GM18867 (cell line): ENCODE data around the gene ELL.

Source experiments
- ATAC-seq: cut with Tn5 transposase; IDR thresholded peaks from one replicate; pipeline ENCODE4 v1.9.1; 2021; ENCODE audit warnings: mild to moderate bottlenecking, moderate library complexity; ENCODE audit not compliant: unreplicated experiment

Gene ELL

DNA sequence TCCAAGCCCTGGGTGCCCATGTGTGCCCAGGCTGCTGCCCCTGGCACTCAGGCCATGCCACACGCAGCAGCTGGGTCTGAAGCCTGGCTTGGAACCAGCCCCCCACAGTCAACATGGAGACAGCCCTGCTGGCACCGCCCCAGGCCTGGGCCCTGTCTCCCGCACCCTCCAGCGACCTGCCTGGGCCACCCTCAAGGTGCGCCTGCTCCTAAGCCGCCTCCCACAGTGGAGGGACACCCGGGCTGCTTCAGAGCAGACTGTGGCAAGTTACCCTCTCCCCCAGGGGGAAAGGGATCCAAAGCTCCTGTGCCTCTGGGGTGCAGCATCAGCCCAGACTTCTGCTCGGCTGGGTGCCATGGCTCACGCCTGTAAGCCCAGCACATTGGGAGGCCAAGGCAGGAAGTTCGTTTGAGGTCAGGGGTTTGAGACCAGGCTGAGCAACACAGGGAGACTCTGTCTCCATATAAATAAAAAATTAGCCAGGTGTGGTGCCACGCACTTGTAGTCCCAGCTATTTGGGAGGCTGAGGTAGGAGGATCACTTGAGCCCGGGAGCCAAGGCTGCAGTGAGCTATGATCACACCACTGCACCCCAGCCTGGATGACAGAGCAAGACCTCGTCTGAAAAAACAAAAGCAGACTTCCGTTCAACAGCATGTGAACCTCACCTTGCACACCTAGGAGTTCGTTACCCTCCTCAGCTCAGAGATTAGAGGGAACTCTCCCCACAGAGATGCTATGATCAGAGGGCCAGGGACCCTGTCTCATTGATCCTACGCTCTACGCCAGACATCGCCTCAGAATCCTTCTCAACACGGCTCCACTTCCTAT, 15.6 kb downstream of the ELL start:
- ATAC-seq = no peak

DNA sequence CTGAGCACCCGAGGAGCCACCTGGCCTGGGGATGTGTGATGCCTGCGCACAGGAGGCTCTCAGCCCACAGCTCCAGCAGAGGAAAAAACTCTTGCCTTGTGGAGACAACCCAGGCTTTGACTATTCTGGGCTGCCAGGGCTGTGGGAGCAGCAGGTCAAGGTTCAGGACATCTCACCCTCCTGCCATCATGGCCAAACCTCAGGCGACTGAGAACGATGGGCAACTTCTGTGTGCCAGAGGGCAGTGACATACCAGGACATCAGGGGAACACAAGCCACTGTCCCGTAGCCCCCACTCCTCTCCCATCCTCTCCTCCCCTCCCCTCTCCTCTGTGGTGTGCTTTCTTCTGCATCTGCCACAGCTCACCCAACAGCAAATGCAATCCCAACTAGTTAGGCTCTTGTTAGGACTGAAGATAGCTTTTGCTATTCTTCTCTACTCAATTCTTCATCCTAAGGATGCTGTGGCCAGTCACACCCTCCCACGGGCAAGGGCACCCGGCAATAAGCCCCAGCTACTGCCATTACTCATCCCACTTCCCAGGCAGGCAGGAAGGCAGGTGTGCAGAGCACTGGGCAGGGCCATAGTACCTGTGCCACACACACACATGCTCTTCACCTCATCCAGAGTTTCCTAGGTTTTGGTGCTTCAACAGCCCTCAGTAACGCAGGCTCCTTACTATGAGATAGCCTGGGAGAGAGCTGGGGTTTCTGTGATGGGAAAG, 16.8 kb downstream of the ELL start:
- ATAC-seq = no peak

GRCh38 chr19:18503971-18504885, 17.6 kb downstream of the ELL start:
- ATAC-seq = no peak

- no peak for ATAC-seq
These were observed 18.4 kb downstream of the ELL start for GRCh38 chr19:18503337-18503970.

DNA sequence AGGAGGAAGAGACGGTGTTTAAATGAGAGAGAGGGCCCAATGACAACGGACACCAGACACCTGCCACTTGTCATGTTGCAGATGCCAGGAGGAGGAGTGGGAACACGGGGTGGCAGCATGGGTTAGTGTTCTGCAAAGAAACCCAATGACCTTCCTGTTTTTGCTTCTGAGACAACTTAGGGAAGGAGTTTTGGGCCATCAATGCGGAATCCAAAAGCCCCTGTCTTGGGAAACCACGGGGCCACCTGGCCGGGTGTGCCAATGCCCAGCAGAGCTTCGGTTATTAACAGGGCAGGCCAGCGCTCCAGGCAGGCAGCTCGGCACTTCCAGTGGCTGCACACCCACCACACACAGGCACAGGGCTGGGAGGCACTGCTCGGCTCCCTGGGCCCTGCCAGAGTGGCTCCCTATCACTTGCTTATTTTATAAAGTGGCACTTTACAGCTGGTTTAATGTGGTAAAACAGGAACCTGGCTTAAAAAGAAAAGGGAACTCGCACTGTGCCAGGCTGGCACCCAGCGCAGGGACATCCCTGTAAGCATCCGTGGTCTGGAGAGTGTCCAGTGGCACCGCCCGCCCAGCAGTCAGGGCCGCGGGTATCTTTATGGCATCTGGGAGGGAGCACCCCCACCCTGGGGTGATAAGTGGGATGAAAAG, 19.1 kb downstream of the ELL start:
- ATAC-seq = no peak

DNA sequence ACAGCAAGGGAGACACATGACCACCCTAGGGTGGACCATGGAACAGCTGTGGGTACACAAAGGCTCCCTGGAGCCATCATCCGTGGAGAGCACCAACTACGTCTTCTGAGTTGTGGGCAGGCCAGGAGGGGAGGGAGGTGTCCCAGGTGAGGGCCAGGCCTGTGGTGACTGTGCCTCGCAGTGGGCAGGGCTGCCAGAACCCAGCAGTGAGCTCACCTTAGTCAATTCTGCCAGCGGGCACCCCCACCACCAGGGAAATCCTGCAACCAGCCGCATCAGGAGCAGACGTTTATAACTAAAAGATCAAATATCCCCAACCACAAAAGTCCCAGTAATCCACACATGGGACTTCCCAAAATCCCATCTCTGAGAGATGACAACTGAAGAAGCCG, 19.6 kb downstream of the ELL start:
- ATAC-seq = no peak

DNA sequence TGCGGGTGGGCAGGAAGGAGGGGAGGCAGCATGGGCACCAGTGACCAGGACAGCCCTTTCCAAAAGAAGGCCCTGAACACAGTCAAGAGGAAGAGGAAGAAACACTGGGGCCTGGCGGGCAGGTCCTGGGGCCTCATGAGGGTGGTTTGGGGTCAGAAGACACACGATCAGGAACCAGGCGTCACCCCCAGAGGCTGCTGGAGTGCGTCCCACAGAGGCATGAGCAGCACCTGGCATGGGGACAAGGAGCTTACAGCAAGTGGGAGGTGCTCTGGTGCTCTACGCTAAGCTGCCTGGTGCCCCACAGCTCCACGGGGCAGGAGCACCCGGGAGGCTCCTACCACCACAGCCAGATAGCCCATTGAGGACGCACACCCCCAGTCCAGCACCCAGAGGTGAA, 20.0 kb downstream of the ELL start:
- no peak for ATAC-seq

GRCh38 chr19:18501351-18501750, 20.5 kb downstream of the ELL start:
- no peak for ATAC-seq

GRCh38 chr19:18500799-18501198, 21.1 kb downstream of the ELL start:
- no peak for ATAC-seq

DNA sequence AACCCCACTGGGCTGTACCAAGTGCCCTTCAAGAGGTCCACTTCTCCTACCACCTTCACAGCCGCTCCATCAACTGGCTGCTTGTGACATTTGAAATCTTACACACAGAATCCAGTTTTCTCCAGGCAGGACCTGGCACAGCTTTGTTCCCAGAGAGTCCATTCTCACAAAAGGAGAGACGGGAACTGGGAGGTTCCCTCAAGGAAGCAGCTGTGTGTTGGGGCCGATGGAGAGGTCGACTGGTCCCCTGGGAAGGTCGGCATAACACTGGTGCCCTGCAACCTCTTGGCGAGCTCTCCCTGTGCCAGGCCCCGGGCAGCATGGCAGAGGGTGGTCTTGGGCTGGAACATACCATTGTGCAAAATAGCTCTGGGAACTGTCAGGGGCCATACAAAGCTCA, 21.5 kb downstream of the ELL start:
- ATAC-seq = no peak

- no peak for ATAC-seq
These were observed 22.7 kb downstream of the ELL start for GRCh38 chr19:18499055-18499775.

GRCh38 chr19:18496980-18497256, 25.0 kb downstream of the ELL start:
- no peak for ATAC-seq

- no peak for ATAC-seq
These were observed 25.5 kb downstream of the ELL start for GRCh38 chr19:18496167-18496979.

DNA sequence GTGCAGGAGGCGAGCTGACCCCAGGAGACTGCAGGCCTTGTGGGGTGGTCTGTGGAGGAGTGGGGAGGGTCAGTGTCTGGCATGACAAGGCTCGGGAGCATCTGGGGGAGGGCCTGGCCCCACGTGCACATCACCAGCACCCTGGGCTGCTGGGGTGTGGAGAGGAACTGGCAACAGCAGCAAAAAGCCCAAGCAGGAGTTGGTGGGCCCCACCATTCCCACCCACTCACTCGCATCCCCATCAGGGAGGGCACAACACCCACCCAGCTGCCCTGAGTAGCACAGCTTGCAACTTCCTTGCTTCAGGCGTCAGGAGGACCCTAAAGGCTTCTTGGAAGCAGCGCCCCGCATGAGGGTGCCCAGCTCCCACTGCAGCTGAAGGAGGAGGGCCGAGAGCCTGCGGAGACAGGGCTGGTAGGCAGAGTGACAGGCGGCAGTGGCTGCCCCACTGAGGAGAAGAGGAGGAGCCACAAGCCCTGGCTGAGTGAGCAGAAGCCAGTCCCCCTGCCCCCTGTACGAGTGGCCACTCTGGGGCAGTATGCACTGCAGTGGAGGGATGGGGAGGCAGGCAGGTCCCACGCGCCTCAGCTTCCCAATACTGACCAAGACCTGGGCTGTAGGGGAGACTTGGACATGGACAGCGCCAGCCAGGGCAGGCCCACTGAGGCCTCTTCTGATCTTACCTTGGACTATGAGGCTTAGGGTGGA, 26.5 kb downstream of the ELL start:
- ATAC-seq = no peak

DNA sequence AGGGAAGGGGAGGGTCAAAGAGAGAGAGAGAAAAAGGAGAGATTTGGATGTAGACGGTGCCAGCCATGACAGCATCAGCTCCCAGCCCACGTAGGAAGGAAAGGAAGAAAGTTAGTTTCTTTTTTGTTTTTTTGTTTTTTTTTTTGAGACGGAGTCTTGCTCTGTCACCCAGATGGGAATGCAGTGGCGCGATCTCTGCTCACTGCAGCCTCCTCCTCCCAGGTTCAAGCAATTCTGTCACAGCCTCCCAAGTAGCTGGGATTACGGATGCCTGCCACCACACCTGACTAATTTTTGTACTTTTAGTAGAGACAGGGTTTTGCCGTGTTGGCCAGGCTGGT, 27.6 kb downstream of the ELL start:
- no peak for ATAC-seq

DNA sequence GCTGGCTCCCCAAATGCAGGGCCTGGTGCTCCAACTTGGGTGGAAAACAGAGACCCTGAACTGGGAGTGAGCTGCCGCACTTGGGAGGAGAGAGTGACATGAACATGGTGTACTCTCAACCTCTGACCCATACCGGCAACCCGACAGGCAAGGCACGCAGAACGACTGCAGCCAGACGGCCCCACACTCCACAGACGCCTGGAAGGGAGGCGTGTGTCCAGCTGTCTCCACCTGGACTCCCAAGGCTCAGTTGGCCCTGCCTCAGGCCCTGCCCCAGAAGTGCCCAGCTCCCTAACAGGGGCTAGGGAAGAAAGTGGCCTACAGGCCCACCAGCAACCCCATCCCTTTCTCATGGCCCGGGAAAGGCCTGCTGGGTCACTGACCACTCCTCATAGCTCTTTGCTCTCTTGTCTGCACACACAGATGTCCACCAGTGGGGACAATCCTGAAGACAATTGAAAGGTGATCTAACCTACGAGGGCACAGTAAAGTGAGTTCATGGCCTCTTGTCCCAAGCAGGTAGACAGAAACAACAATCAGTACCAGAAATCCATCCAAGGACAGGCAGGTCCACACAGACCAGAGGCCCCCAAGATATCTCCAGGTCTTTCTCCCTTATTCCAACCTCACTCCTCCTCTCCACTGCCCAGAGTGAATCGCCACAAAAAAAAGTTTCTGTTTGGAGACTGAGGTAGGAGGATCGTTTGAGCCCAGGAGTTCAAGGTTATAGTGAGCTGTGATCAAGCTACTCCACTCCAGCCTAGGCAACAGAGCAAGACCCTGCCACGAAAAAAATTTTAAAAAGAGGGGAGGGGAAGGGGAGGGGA, 28.2 kb downstream of the ELL start:
- no peak for ATAC-seq

DNA sequence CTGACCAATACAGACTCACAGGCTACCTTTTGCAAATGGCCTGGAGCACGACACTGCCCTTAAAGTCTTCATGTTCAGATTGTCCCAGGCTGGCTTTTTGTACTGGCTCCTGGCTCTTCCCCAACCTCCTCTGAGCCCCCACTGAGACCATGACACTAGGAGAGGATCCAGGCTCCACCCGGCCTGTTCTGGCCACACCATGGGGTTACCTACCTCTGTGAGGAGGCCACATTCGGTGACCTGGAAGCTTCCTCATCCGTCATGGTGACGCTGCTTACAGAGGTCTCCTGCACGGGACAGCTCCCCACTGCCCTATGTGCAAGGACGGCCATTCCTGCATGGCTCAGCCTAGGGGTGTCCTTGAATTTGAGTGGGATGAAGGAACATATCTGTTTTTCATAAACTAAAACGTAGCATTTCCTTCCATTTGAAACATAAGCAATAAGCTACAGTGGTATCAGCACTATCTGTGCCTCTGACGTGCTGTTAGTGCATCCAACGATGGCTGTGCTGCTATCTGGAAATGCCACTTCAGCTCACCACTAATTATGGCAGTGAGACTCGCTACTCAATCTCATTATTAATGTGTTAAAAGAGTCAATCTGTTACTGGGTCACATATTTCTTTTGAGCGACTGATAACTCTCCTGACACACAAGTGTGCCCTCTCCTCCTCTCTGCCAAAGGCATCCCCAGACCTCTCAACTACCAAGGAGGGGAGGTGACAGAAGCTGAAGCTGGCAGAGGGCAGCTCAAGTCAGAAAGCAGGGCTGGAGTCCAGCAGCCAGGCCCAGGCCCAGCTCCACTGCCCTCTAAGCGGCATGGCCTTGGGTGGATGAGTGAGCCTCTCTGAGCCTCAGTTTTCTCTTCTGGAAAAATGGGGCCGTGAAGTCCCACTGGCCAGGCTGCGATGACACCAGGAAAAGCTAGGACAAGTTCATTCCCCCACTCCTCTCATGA, 29.6 kb downstream of the ELL start:
- ATAC-seq = no peak
